ENCODE data around the gene MST1.

MST1 gene

GRCh38 chr3:49717959-49718857, 28.9 kb upstream of the MST1 start:
- DNase-seq = no peak

- no peak for DNase-seq
Measured at GRCh38 chr3:49717211-49717958, 28.1 kb upstream of the MST1 start.

GRCh38 chr3:49716691-49717210, 27.5 kb upstream of the MST1 start:
- DNase-seq = no peak

- DNase-seq = no peak
Measured at GRCh38 chr3:49716169-49716568, 26.9 kb upstream of the MST1 start.

GRCh38 chr3:49715611-49716121, 26.4 kb upstream of the MST1 start:
- DNase-seq = no peak

GRCh38 chr3:49714728-49715550, 25.7 kb upstream of the MST1 start:
- no peak for DNase-seq

GRCh38 chr3:49713336-49714105, 24.2 kb upstream of the MST1 start:
- no peak for DNase-seq

GRCh38 chr3:49712631-49713317, 23.5 kb upstream of the MST1 start:
- DNase-seq = no peak

GRCh38 chr3:49712166-49712565, 22.9 kb upstream of the MST1 start:
- no peak for DNase-seq

GRCh38 chr3:49711489-49711888, 22.2 kb upstream of the MST1 start:
- DNase-seq = no peak

- no peak for DNase-seq
Measured at GRCh38 chr3:49709852-49710251, 20.6 kb upstream of the MST1 start.

- DNase-seq = no peak
Measured at GRCh38 chr3:49707113-49707480, 17.8 kb upstream of the MST1 start.

- DNase-seq = no peak
Measured at GRCh38 chr3:49706456-49707112, 17.3 kb upstream of the MST1 start.

- DNase-seq = no peak
Measured at GRCh38 chr3:49705390-49705960, 16.2 kb upstream of the MST1 start.

- DNase-seq = no peak
Measured at GRCh38 chr3:49704629-49705028, 15.4 kb upstream of the MST1 start.

GRCh38 chr3:49703956-49704355, 14.7 kb upstream of the MST1 start:
- DNase-seq = no peak

GRCh38 chr3:49703443-49703927, 14.2 kb upstream of the MST1 start:
- DNase-seq = peak; percentile 42

- DNase-seq = no peak
Measured at GRCh38 chr3:49702672-49703071, 13.4 kb upstream of the MST1 start.

- no peak for DNase-seq
Measured at GRCh38 chr3:49701388-49702077, 12.3 kb upstream of the MST1 start.

Measured in effector CD8-positive, alpha-beta T cell (primary cell).